ENCODE measurements around the gene GLCCI1. TPM values are rescaled to one million over a fixed set of nuclear protein-coding genes. Genes with fewer than 3 reads are reported as not detected.

GLCCI1 gene
- total RNA-seq, 2 donors from 2014 or later, result 3.4 to 3.8 TPM

DNA sequence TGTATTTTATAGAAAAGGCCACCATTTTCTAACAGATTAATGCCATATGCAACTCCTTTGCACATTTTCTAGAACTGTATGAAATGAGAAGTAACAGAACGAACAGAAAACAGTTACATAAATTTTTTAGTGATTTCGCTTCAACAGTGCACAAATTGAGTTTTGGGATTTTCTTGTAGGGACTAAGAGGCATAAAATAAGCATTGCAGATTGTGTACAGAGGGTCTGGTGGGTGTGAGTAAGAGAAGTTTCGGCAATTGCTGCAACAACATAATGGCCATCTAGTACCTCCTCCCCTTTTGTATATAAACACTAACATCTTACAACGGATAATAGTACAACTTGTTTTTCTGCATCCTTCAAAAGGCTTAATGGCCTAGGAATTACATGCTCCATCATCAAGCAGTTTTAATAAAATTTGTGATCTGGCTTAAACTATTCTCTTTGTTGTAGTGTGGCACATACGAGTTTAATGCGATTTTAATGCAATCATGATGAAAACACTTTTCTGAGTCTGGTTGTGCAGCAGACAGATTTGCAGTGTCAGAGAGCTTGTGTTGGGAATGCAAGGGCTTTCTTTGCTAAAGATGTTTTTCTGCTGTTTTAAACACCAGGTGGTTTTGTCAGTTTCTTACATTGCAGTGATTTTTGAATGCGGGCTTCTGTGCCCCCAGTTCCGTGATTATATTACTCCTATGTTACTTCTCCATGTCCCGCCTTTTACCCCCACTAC, 2.9 kb downstream of the GLCCI1 start:
- no peak for DNase-seq (ENCODE audit: low spot score)
- Histone ChIP-seq H3K36me3 (no peaks in the 10 kb centered on the region), H3K27me3 (no peaks in the 10 kb centered on the region), H3K4me3 (no peak overlapping the region), H3K4me1 (peaks cover 0 to 31% of the 10 kb centered on the region in 2 donors), H3K27ac (no peak overlapping the region), H3K9me3 (no peaks in the 10 kb centered on the region)
- no peak for TF ChIP-seq CTCF (IDR thresholded peaks at IDR 0.05)

- no peak for DNase-seq (ENCODE audit: low spot score)
- Histone ChIP-seq H3K4me3 (no peak overlapping the region), H3K4me1 (peaks cover 0 to 31% of the 10 kb centered on the region in 2 donors), H3K36me3 (no peaks in the 10 kb centered on the region), H3K27me3 (no peaks in the 10 kb centered on the region), H3K27ac (no peak overlapping the region), H3K9me3 (no peaks in the 10 kb centered on the region)
- TF ChIP-seq CTCF (IDR thresholded peaks at IDR 0.05), result no peak
Measured at GRCh38 chr7:7972128-7972527, 3.5 kb downstream of the GLCCI1 start.

DNA sequence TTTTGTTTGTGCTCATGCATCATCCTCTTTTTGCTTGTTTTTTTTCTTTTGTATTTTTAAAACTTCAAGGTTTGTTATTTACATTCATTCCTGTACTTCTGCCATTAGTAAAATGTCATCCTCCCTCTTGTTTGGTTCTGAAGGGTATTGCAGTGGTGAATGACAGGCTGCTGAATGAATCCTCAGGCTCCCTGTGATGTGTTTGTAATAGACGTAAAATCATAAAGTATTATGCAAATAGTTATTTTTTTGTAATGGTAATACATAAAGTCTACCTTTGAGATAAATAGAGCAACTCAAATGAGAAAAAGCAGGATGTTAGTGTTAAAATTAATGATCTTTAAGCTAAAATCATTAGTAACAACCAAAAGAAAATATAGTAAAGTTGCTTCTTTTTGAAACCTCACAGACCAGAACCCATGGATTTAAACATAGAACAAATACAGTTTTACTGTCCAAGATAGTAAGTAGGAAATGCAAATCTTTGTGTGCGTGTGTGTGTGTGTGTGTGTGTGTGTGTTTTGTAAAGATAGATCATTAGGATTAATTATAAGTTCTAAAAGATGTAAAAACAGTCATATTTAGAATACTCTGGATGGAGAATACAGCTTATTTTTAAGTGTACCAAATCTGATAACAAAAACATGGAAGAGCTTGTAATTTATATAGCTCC, 4.5 kb downstream of the GLCCI1 start:
- H3K27ac ChIP-seq, result no peak overlapping the region
- peaks cover 0 to 33% of the 10 kb centered on the region in 2 donors for H3K4me1 ChIP-seq
- H3K27me3 ChIP-seq, result no peaks in the 10 kb centered on the region
- H3K9me3 ChIP-seq, result no peaks in the 10 kb centered on the region
- no peak overlapping the region for H3K4me3 ChIP-seq
- no peaks in the 10 kb centered on the region for H3K36me3 ChIP-seq
- no peak for TF ChIP-seq CTCF (IDR thresholded peaks at IDR 0.05)
- DNase-seq (ENCODE audit: low spot score), result no peak

GRCh38 chr7:7976677-7977076, 8.1 kb downstream of the GLCCI1 start:
- Histone ChIP-seq H3K9me3 (no peaks in the 10 kb centered on the region), H3K4me3 (no peak overlapping the region), H3K36me3 (no peaks in the 10 kb centered on the region), H3K27me3 (no peaks in the 10 kb centered on the region), H3K4me1 (peaks cover 0 to 16% of the 10 kb centered on the region in 2 donors), H3K27ac (no peak overlapping the region)
- DNase-seq (ENCODE audit: low spot score), result no peak
- TF ChIP-seq CTCF (IDR thresholded peaks at IDR 0.05), result no peak

- H3K9me3 ChIP-seq, result no peaks in the 10 kb centered on the region
- H3K4me1 ChIP-seq, result peaks cover 0 to 10% of the 10 kb centered on the region in 2 donors
- TF ChIP-seq CTCF (IDR thresholded peaks at IDR 0.05), result no peak
- H3K27me3 ChIP-seq, result no peaks in the 10 kb centered on the region
- no peaks in the 10 kb centered on the region for H3K36me3 ChIP-seq
- H3K4me3 ChIP-seq, result no peak overlapping the region
- no peak for DNase-seq (ENCODE audit: low spot score)
- no peak overlapping the region for H3K27ac ChIP-seq
Measured at GRCh38 chr7:7977774-7978173, 9.2 kb downstream of the GLCCI1 start.
